SH-SY5Y (cell line): Measurements from ENCODE around the gene CBFA2T3.

Experiments
- GATA2 ChIP-seq: IDR thresholded peaks from 2 replicates; pipeline ENCODE4 v1.6.1; 2011; ENCODE audit warnings: mild to moderate bottlenecking, low read depth, low read length
- GATA3 ChIP-seq: IDR thresholded peaks from 2 replicates; pipeline ENCODE4 v1.6.1; 2011; ENCODE audit warnings: low read depth, mild to moderate bottlenecking, low read length, moderate library complexity

- no peak for TF ChIP-seq GATA3
- TF ChIP-seq GATA2, result no peak
Observed at GRCh38 chr16:88994695-88995094, 17.7 kb upstream of the CBFA2T3 start.
